Cortex of kidney (tissue), 1 donor: ENCODE data around the gene MPHOSPH6.
"Not testable (repeated sequence)": the region's sequence is repeated elsewhere in the genome, so short reads cannot be mapped to it uniquely, and the experiment has no call there.

Experiments
- DNase-seq: peaks from one replicate; lab custom pipeline; 2025; lab: John Stamatoyannopoulos, UW

Gene MPHOSPH6

GRCh38 chr16:82175627-82176026 is 5.6 kb upstream of the MPHOSPH6 start:
- no peak for DNase-seq

- DNase-seq = no peak
These were observed 2.4 kb downstream of the MPHOSPH6 start for GRCh38 chr16:82167670-82168069.

GRCh38 chr16:82160226-82160625 is 9.8 kb downstream of the MPHOSPH6 start:
- no peak for DNase-seq

GRCh38 chr16:82157836-82158235 is 12.2 kb downstream of the MPHOSPH6 start:
- DNase-seq = no peak

DNA sequence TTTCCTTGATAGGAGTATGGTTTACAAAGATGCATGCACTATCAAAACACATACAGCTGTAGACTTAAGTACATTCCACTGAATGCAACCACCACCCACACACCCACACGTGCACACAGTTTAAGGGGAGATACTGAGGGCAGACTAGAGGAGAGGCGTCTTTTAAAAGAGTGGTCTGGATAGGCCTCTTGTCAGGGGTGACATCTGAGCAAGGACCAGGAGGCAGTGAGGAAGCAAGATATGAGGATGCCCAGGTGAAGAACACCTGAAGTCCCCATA is 12.6 kb downstream of the MPHOSPH6 start:
- DNase-seq = no peak

GRCh38 chr16:82156761-82157533 is 13.1 kb downstream of the MPHOSPH6 start:
- DNase-seq = no peak

DNA sequence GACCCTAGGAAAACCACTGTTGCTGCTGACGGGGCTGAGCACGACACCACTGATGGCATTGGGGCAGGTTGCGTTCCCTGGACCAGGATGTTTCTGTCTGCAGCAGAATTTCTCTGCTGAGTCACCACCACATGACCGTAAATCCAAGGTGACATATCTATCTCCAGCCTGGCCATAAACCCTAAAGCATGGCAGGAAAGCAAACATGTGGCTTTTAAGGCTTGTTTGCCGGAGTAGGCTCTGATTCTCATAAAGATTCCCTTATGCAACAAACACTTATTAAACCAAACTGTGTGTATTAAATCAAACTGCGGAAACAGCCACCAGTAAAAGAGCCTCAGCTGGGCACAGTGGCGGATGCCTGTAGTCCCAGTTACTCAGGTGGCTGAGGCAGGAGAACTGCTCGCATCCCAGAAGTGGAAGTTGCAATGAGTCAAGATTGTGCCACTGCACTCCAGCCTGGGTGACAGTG is 17.3 kb downstream of the MPHOSPH6 start:
- DNase-seq = no peak

DNA sequence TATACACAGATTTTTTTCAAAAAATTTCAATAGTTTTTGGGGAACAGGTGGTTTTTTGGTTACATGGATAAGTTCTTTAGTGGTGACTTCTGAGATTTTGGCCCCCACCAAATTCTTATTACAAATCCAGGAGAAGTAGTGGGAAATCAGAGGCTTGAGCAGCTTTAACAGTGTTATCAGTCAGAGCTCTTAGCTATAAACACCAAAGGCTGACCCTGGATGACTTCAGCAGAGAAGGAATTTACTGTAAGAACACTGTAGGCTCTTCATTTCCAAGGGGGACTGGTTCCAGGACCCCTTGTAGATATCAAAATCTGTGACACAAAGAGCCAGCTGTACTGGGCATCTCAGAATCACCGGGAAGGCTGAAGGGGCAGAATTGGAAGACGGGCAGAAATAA is 17.8 kb downstream of the MPHOSPH6 start:
- DNase-seq = no peak

DNA sequence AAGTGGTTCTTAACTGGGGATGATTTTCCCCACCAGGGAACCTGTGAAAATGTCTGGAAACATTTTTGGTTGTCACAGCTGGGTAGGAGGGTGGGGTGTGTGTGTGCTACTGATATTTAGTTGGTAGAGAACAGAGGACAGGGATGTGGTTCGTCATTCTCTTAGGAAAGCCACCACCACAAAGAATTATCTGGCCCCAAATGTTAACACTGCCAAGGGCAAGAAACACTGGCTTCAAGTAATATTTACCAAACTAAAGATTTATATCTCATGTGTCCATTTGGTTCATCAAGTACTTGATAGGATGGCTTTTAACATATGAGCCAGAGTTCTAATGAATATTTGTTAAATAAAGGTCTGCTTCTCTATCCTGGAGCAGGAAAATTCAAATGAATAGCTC is 19.5 kb downstream of the MPHOSPH6 start:
- no peak for DNase-seq

DNA sequence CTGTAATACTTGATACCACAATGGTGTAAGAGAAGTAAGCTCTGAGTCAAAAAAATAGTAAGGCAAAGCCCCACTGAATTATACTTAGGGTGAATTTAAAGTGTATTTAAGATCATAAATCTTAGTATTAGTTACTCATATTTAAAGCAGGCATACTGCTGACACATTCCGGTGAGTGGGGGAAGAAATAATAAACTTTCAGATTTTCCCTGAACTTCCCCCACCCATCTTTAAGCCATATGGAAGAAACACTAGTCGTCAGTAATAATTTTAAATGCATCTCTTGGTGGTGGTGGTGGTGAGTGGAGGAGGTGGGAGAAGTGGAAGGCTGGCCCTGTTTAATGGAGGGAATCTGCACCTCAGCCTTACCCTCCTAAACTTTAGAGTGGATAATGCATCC is 20.5 kb downstream of the MPHOSPH6 start:
- no peak for DNase-seq

GRCh38 chr16:82147546-82147945 is 22.5 kb downstream of the MPHOSPH6 start:
- DNase-seq = no peak

DNA sequence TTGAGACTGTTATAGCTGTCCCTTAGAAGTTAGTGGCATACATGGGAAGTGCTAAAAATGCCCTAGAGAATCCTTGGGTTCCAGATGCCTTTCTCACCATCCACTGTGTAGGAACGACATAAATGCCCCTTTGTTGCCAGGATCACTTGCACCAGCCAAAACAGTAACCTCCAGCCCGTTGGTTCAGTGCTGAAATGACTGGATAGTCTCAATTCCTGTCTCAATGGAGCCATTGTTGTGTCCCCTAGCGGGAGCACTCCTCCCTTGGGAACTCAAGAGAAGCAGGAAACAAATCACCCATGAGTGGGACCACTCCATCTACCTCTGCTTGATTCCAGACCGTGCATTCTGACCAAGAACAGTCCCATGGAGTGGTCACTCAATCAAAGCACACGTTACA is 23.1 kb downstream of the MPHOSPH6 start:
- no peak for DNase-seq

DNA sequence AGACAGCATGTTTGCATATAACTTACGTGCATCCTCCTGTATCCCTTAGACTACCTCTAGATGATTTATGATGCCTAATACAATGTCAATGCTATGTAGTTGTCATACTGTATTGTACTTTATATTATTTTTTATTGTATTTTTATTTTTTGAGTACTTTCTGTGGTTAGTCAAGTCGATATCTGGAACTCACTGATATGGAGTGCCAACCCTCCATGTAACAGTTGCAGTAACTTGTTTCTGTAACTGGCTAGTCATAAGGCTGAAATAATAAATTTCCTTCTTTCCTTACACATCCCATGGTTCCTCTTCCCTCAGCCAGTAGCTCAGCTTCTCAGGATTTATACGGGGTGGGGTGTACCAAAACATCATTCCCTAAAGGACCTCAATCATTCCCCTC is 23.5 kb downstream of the MPHOSPH6 start:
- DNase-seq = no peak

DNA sequence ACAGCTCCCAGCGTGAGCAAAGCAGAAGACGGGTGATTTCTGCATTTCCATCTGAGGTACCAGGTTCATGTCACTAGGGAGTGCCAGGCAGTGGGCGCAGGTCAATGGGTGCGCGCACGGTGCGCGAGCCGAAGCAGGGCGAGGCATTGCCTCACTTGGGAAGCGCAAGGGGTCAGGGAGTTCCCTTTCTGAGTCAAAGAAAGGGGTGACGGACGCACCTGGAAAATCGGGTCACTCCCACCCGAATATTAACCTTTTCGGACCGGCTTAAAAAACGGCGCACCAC is 30.8 kb downstream of the MPHOSPH6 start:
- DNase-seq = not testable (repeated sequence)

DNA sequence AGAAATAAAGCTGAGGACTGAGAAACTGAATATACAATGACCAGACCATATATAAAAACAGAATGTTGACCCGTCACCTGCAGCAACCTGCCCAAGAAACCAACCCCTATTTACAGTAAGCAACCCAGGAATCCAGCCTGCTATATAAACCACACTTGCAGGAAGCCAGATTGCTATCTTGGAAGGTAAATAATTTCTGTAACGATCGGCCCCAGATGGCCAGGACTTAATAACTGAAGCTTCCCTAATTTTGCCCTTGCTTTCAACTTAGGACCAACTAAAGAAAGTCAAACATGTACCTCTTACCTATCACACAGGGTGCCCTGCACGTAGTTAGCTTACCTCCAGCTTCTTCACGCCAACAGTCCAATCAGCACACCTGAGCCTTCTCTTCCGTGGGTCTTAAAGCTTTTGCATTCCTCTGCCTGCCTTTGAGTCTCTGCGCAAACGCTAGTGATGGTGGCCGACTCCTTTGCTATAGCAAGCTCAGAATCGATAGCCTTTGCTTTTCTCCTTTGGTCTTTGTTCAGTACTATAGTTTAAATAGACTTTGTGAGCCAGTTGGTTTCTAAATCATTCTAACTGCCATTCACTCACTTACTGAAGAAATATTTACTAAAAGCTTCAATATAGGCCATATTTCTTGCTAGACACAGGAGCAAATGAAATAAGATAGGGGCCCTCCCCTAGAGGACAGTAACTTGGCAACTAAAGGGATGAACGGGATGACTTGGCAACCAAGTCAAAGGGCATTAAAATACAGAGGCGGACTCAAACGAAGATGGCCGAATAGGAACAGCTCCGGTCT is 31.3 kb downstream of the MPHOSPH6 start:
- no peak for DNase-seq

GRCh38 chr16:82137822-82138167 is 32.2 kb downstream of the MPHOSPH6 start:
- DNase-seq = no peak

GRCh38 chr16:82136956-82137821 is 32.8 kb downstream of the MPHOSPH6 start:
- DNase-seq = no peak

- no peak for DNase-seq
These were observed 34.2 kb downstream of the MPHOSPH6 start for GRCh38 chr16:82135844-82136243.

DNA sequence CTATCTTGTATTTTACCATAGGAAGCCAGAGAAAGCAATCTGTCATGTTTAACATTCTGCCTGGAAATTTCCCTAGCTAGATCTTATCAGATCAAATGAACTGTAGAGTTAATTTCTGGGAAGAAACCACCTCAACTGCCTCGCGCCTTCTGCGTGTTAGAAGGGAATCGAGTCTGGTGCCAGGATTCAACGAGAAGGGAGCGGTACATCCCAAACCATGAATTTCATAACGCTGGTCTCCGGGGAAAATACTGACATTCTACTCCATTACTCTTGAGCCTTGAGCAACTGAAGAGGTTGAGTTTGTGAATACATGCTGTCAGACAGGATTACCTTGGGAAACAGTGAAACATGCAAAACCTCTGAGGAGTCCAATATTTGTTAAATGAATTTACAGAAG is 35.2 kb downstream of the MPHOSPH6 start:
- DNase-seq = no peak

DNA sequence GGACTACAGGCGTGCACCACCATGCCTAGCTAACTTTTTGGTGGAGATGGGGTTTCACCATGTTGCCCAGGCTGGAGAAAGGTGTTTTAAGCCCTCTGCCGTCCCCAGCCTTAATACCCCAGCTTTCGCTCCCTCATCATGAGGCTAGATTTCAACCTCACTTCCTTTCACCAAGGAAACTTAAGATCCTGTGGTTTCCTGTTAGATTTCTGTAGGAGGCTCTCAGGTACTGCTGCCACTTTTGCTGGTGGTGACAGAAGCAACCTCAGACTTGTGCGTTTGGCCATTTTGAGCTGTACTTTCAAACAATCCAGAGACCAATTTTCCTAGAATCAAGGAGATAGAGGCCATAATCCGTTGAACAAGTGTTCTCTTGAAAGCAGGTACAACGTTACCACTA is 36.2 kb downstream of the MPHOSPH6 start:
- no peak for DNase-seq

DNA sequence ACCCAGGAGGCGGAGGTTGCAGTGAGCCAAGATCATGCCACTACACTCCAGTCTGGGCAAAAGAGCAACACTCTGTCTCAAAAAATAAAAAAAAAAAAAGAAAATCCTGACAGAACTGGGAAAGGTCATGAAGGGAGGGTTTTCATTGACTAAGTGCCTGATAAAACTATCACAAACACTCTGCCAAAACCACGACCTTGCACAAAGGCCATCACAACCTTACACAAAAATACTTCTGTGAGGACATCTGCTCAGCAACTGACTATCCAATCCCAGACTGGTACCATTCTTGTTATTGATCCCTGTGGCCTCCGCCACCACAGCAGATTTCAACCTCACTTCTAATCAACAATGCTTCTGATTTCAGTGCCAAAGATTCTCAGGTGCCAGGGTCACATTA is 40.1 kb downstream of the MPHOSPH6 start:
- DNase-seq = no peak

GRCh38 chr16:82124651-82125050 is 45.4 kb downstream of the MPHOSPH6 start:
- no peak for DNase-seq

DNA sequence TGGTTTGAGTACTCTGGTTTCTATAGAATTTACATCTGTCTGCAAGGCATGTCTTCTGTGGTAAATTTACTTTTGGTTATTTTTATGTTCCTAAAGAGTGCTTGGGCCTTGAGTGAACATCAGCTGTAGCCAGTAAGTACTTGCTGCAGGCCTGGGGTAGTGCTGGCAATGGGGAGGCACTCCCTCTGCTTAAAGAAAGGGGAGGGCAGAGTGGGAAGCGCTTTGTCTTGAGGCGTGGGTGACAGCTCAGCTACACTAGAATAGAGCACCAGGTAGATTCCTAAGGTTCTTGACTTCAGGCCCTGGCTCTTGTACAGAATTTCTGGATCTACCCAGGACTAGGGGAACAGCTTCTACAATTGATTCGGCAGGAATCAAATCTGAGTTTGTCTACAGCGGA is 50.6 kb downstream of the MPHOSPH6 start:
- DNase-seq = no peak
